ENCODE measurements around the gene KRTAP12-1. TPM values are rescaled to one million over a fixed set of nuclear protein-coding genes. Genes with fewer than 3 reads are reported as not detected.

The KRTAP12-1 gene
- total and polyA plus RNA-seq, 2 of the 8 experiments (the other 6 are each of a cell fraction or from before 2014, with no cell fraction given) = 0.50 to 0.73 TPM

GRCh38 chr21:44677881-44678280, 4.1 kb downstream of the KRTAP12-1 start:
- no peaks in the 10 kb centered on the region for H4K20me1 ChIP-seq (replicated peaks in 1 of 2; ENCODE audit: control insufficient read depth in 1 of 2, insufficient read depth in 2 of 2, low read length in 2 of 2)
- H3K79me1 ChIP-seq (ENCODE audit: low read depth, low read length) = no peaks in the 10 kb centered on the region
- H3K4ac ChIP-seq (replicated peaks; ENCODE audit: insufficient read length, low read depth, low read length) = no peak overlapping the region
- no peak overlapping the region for H3K4me3 ChIP-seq (ENCODE audit: extremely low read depth in 1 of 4, insufficient read depth in 2 of 4, low read depth in 3 of 4, low read length in 4 of 4)
- DNase-seq (ENCODE audit: low read depth in 1 of 2, low spot score in 2 of 2) (no peak), FAIRE-seq (no peak)
- no peak overlapping the region for H4K5ac ChIP-seq (ENCODE audit: insufficient read length, low read depth, low read length)
- H3K14ac ChIP-seq (ENCODE audit: insufficient read length) = no peak overlapping the region
- no peak overlapping the region for H2BK120ac ChIP-seq (replicated peaks; ENCODE audit: low read depth, low read length)
- H2AK5ac ChIP-seq (ENCODE audit: low read depth, low read length) = no peak overlapping the region
- H3K56ac ChIP-seq (replicated peaks; ENCODE audit: insufficient read length, low read depth, low read length) = no peak overlapping the region
- H2BK20ac ChIP-seq (ENCODE audit: low read length) = no peak overlapping the region
- no peak overlapping the region for H3K9ac ChIP-seq (replicated peaks in 1 of 4; ENCODE audit: extremely low read depth in 1 of 4, low read depth in 3 of 4, low read length in 3 of 4)
- no peaks in the 10 kb centered on the region for H3K23me2 ChIP-seq (ENCODE audit: low read depth, low read length)
- H3K9me3 ChIP-seq (ENCODE audit: insufficient read depth in 2 of 2, low read depth in 1 of 2, low read length in 1 of 2) = no peaks in the 10 kb centered on the region
- H3K79me2 ChIP-seq (ENCODE audit: control insufficient read depth in 1 of 2, insufficient read depth in 2 of 2, low read length in 2 of 2) = no peaks in the 10 kb centered on the region
- ChIA-PET POLR2A (ENCODE audit: partially characterized antibody) (no interaction called here), CTCF (ENCODE audit: partially characterized antibody) (interaction anchor here (1.5 kb wide), 1 partner anchor 83 kb away, joined by 5 read pairs; no protein-coding TSS in a partner anchor)
- H3K18ac ChIP-seq (ENCODE audit: extremely low read depth, low read length) = no peak overlapping the region
- H3K4me1 ChIP-seq (replicated peaks in 1 of 4; ENCODE audit: control insufficient read depth in 3 of 4, insufficient read depth in 4 of 4, low read length in 3 of 4) = no peaks in the 10 kb centered on the region; a peak in 1 of 7 replicates
- no peak overlapping the region for H2BK5ac ChIP-seq (ENCODE audit: low read depth, low read length)
- no peak overlapping the region for H3K23ac ChIP-seq (ENCODE audit: insufficient read length)
- H4K8ac ChIP-seq (ENCODE audit: extremely low read depth, insufficient read depth, low read length) = no peak overlapping the region
- no peak overlapping the region for H2BK15ac ChIP-seq (ENCODE audit: low read length)
- H2BK12ac ChIP-seq (ENCODE audit: low read depth, low read length) = no peak overlapping the region
- no peaks in the 10 kb centered on the region for H3K27me3 ChIP-seq (replicated peaks in 1 of 4; ENCODE audit: control insufficient read depth in 3 of 4, extremely low read depth in 1 of 4, insufficient read depth in 3 of 4, low read length in 3 of 4)
- 90% methylated on average over 13 of the region's 13 CpGs; no CpG with 5 or more reads in 1 of the 2 experiments for WGBS, 2 experiments (ENCODE audit: extremely low coverage in 1 of 2, insufficient coverage in 1 of 2, insufficient read length in 1 of 2, insufficient replicate concordance in 2 of 2, low coverage in 1 of 2, low lambda C conversion rate in 2 of 2, missing lambda C conversion rate in 1 of 2)
- H3K27ac ChIP-seq (ENCODE audit: low read depth, low read length) = no peak overlapping the region
- H4K91ac ChIP-seq (replicated peaks; ENCODE audit: insufficient read length, low read length) = no peak overlapping the region
- no peak for TF ChIP-seq FOSL1 (IDR thresholded peaks at IDR 0.05; ENCODE audit: insufficient read depth, low read depth, low read length)
- no peak overlapping the region for H3K4me2 ChIP-seq (ENCODE audit: insufficient read depth in 1 of 2, low read depth in 2 of 2, low read length in 2 of 2)
- no peak overlapping the region for H2AFZ ChIP-seq (ENCODE audit: low read length)
- H3K36me3 ChIP-seq (ENCODE audit: control insufficient read depth in 2 of 4, insufficient read depth in 4 of 4, low read length in 3 of 4) = 0 out of 8 replicates have a peak, but pooled peaks cover 0 to 2% (median 0%) of the 10 kb centered on the region in 4 experiments

Data from H1 (cell line).